DND-41 (cell line): ENCODE results near the gene METRN.

Experiments used
- ATAC-seq: fragments of 200-7000 bp; cut with Tn5 transposase; 3 replicates; pipeline ENCODE4 v1.9.1; 2021; ENCODE audit warnings: low read depth; ENCODE audit not compliant: insufficient read depth
- DNase-seq: peaks from one replicate; pipeline ENCODE4 v3.0.0-alpha.2; 2020
- H2AFZ ChIP-seq: 2 replicates; pipeline ENCODE4 v1.6.0; 2012; ENCODE audit warnings: low read depth, low read length
- H3K27ac ChIP-seq: 2 replicates; pipeline ENCODE4 v1.5.1; 2012; ENCODE audit warnings: low read length, inconsistent platforms
- H3K27me3 ChIP-seq: fragments of 200-600 bp; sonication (generic); 2 replicates; pipeline ENCODE4 v1.6.0; 2012; ENCODE audit warnings: low read length, mild to moderate bottlenecking, inconsistent platforms; ENCODE audit not compliant: insufficient read depth, poor library complexity
- H3K36me3 ChIP-seq: 2 replicates; pipeline ENCODE4 v1.5.1; 2012; ENCODE audit warnings: low read length, inconsistent platforms; ENCODE audit not compliant: insufficient read depth
- H3K4me1 ChIP-seq: 2 replicates; pipeline ENCODE4 v1.5.1; 2012; ENCODE audit warnings: mild to moderate bottlenecking, low read length; ENCODE audit not compliant: insufficient read depth
- H3K4me2 ChIP-seq: 2 replicates; pipeline ENCODE4 v1.6.0; 2012; ENCODE audit warnings: mild to moderate bottlenecking, moderate library complexity, low read length, inconsistent platforms; ENCODE audit not compliant: insufficient read depth
- H3K4me3 ChIP-seq, 2 experiments: fragments of 200-600 bp in 1 of 2; shearing (Covaris generic) in 1 of 2; 2 replicates each; pipeline ENCODE4 v1.5.1; 2012 to 2016; ENCODE audit warnings: inconsistent platforms in 2 of 2, low read length in 2 of 2, mild to moderate bottlenecking in 2 of 2, low read depth in 1 of 2, moderate library complexity in 1 of 2
- H3K79me2 ChIP-seq: 2 replicates; pipeline ENCODE4 v1.6.0; 2012; ENCODE audit warnings: low read length, inconsistent platforms; ENCODE audit not compliant: insufficient read depth
- H3K9ac ChIP-seq: 2 replicates; pipeline ENCODE4 v1.6.0; 2012; ENCODE audit warnings: low read depth, mild to moderate bottlenecking, inconsistent platforms, low read length, moderate library complexity
- H3K9me3 ChIP-seq: 2 replicates; pipeline ENCODE4 v1.5.1; 2012; ENCODE audit warnings: low read length, moderate library complexity, mild to moderate bottlenecking, inconsistent platforms; ENCODE audit not compliant: insufficient read depth, severe bottlenecking
- H4K20me1 ChIP-seq: 2 replicates; pipeline ENCODE4 v1.6.0; 2012; ENCODE audit warnings: low read length; ENCODE audit not compliant: insufficient read depth
- CTCF ChIP-seq: IDR thresholded peaks from 2 replicates; pipeline ENCODE4 v1.5.1; 2012; ENCODE audit warnings: borderline replicate concordance, low read length, moderate library complexity, mild to moderate bottlenecking; ENCODE audit not compliant: poor library complexity, severe bottlenecking; ENCODE audit errors: extremely low read depth
- EZH2 ChIP-seq: IDR thresholded peaks from 3 replicates; pipeline ENCODE4 v1.6.1; 2012; ENCODE audit warnings: borderline replicate concordance, low read depth, mild to moderate bottlenecking, moderate library complexity, low read length, inconsistent platforms; ENCODE audit not compliant: severe bottlenecking

METRN gene

GRCh38 chr16:728890-729744, 14.2 kb downstream of the METRN start:
- H3K79me2 ChIP-seq: no peaks in the 10 kb centered on the region
- peaks cover 14% of the 10 kb centered on the region for H3K4me1 ChIP-seq
- no peaks in the 10 kb centered on the region for H3K9me3 ChIP-seq
- no peak for TF ChIP-seq EZH2
- TF ChIP-seq CTCF: no peak
- ATAC-seq (no peak), DNase-seq (no peak)
- H4K20me1 ChIP-seq: peaks cover 27% of the 10 kb centered on the region
- no peaks in the 10 kb centered on the region for H3K27me3 ChIP-seq
- no peak overlapping the region for H3K4me2 ChIP-seq
- peaks cover 37% of the 10 kb centered on the region for H3K36me3 ChIP-seq
- no peak overlapping the region for H3K9ac ChIP-seq
- H3K4me3 ChIP-seq: no peak overlapping the region
- H2AFZ ChIP-seq: no peak overlapping the region
- no peak overlapping the region for H3K27ac ChIP-seq

GRCh38 chr16:729768-730665, 15.1 kb downstream of the METRN start:
- peaks cover 14% of the 10 kb centered on the region for H3K4me1 ChIP-seq
- no peak overlapping the region for H3K27ac ChIP-seq
- H3K9me3 ChIP-seq: no peaks in the 10 kb centered on the region
- H3K79me2 ChIP-seq: no peaks in the 10 kb centered on the region
- H3K27me3 ChIP-seq: no peaks in the 10 kb centered on the region
- ATAC-seq (no peak), DNase-seq (no peak)
- H3K4me3 ChIP-seq: no peak overlapping the region
- H4K20me1 ChIP-seq: peaks cover 24% of the 10 kb centered on the region
- H3K36me3 ChIP-seq: peaks cover 46% of the 10 kb centered on the region
- TF ChIP-seq CTCF (no peak), EZH2 (no peak)
- H3K4me2 ChIP-seq: no peak overlapping the region
- H3K9ac ChIP-seq: no peak overlapping the region
- no peak overlapping the region for H2AFZ ChIP-seq

GRCh38 chr16:730666-731509, 16.0 kb downstream of the METRN start:
- H3K9me3 ChIP-seq: no peaks in the 10 kb centered on the region
- TF ChIP-seq CTCF (no peak), EZH2 (no peak)
- H3K27me3 ChIP-seq: no peaks in the 10 kb centered on the region
- H3K4me1 ChIP-seq: peaks cover 14% of the 10 kb centered on the region
- H3K4me3 ChIP-seq: no peak overlapping the region
- no peak overlapping the region for H2AFZ ChIP-seq
- H3K79me2 ChIP-seq: no peaks in the 10 kb centered on the region
- DNase-seq (no peak), ATAC-seq (no peak)
- no peak overlapping the region for H3K27ac ChIP-seq
- peaks cover 16% of the 10 kb centered on the region for H4K20me1 ChIP-seq
- no peak overlapping the region for H3K4me2 ChIP-seq
- no peak overlapping the region for H3K9ac ChIP-seq
- H3K36me3 ChIP-seq: peaks cover 54% of the 10 kb centered on the region
